Prostate gland (tissue), 2 donors: ENCODE measurements around the gene RAX2. TPM values are rescaled to one million over a fixed set of nuclear protein-coding genes. Genes with fewer than 3 reads are reported as not detected.

Source experiments
- DNase-seq: peaks from one replicate; pipeline ENCODE4 v3.0.0-alpha.2; 2019; ENCODE audit warnings: low spot score
- H3K27ac ChIP-seq, 2 donors: fragments of 200-600 bp; sonication (generic); 2 replicates each; pipeline ENCODE4 v1.5.1; 2017 to 2019
- H3K27me3 ChIP-seq: fragments of 200-600 bp; sonication (generic); replicated peaks from 2 replicates; pipeline ENCODE4 v1.5.1; 2019; ENCODE audit not compliant: insufficient read depth
- H3K36me3 ChIP-seq, 2 donors: fragments of 200-600 bp; sonication (generic); 1 replicate in 1 of 2; 2 replicates in 1 of 2; pipeline versions ENCODE4 v1.5.1 to v1.8.1; 2017 to 2019
- H3K4me1 ChIP-seq: fragments of 200-600 bp; sonication (generic); replicated peaks from 2 replicates; pipeline ENCODE4 v1.5.1; 2019
- H3K4me3 ChIP-seq, 2 donors: fragments of 200-600 bp; sonication (generic); 2 replicates each; pipeline ENCODE4 v1.5.1; 2017 to 2019
- H3K9me3 ChIP-seq: fragments of 200-600 bp; sonication (generic); 2 replicates; pipeline ENCODE4 v1.5.1; 2017
- CTCF ChIP-seq, 4 experiments: fragments of 200-600 bp in 2 of 4; fragments of 450-650 bp in 2 of 4; sonication (generic) in 2 of 4; IDR thresholded peaks; 1 replicate in 3 of 4; 2 replicates in 1 of 4; pipeline ENCODE4 v1.5.1; 2016 to 2019; ENCODE audit warnings: antibody characterized with exemption in 4 of 4, mild to moderate bottlenecking in 2 of 4, moderate library complexity in 2 of 4
- POLR2A ChIP-seq: fragments of 450-650 bp; IDR thresholded peaks from one replicate; pipeline ENCODE4 v1.6.1; 2016; ENCODE audit warnings: antibody characterized with exemption, mild to moderate bottlenecking
- POLR2AphosphoS5 ChIP-seq: sonication (generic); formaldehyde crosslinking; IDR thresholded peaks from one replicate; pipeline ENCODE4 v1.6.1; 2017; ENCODE audit warnings: antibody characterized with exemption
- WGBS: methylation state at CpG from one replicate; pipeline ENCODE4 v1.1.5; 2018; 5-methylcytosine and 5-hydroxymethylcytosine counted together
- intact Hi-C: fragments of 100-400 bp; cut with DNase I; formaldehyde crosslinking; loops from one replicate; pipeline ENCODE4 v1.14.2; 2022
- small RNA-seq, 2 donors: library from RNA; depleted of rRNA; stranded (forward); fragments of <200 nt; gene quantifications; one replicate each; pipeline ENCODE3, GENCODE V24; 2016
- total RNA-seq, 2 donors: library from RNA; depleted of rRNA; stranded (reverse); fragments of >200 nt; gene quantifications; one replicate each; pipeline ENCODE4 v1.1.0, GENCODE V29; 2016

RAX2 gene
- total RNA-seq, 2 donors from 2014 or later = not detected

GRCh38 chr19:3720349-3720917, 51.6 kb downstream of the RAX2 start:
- 33% methylated on average over 9 of the region's 9 CpGs for WGBS
- no peaks in the 10 kb centered on the region for H3K36me3 ChIP-seq
- TF ChIP-seq POLR2A (no peak), POLR2AphosphoS5 (no peak), CTCF (IDR thresholded peaks at IDR 0.05) (no peak)
- no peak overlapping the region for H3K27ac ChIP-seq
- no peak for DNase-seq
- no peaks in the 10 kb centered on the region for H3K9me3 ChIP-seq
- intact Hi-C loops = no loop called here
- no peak overlapping the region for H3K4me3 ChIP-seq
- no peaks in the 10 kb centered on the region for H3K27me3 ChIP-seq
- H3K4me1 ChIP-seq = peaks cover 8% of the 10 kb centered on the region

- intact Hi-C loops = no loop called here
- no peak overlapping the region for H3K4me3 ChIP-seq
- H3K36me3 ChIP-seq = no peaks in the 10 kb centered on the region
- 82% methylated on average over 4 of the region's 4 CpGs for WGBS
- no peaks in the 10 kb centered on the region for H3K27me3 ChIP-seq
- peaks cover 8% of the 10 kb centered on the region for H3K4me1 ChIP-seq
- no peaks in the 10 kb centered on the region for H3K9me3 ChIP-seq
- H3K27ac ChIP-seq = no peak overlapping the region
- DNase-seq = no peak
- no peak for TF ChIP-seq POLR2A
- TF ChIP-seq CTCF (IDR thresholded peaks at IDR 0.05) = no peak
- TF ChIP-seq POLR2AphosphoS5 = no peak
These were observed 52.2 kb downstream of the RAX2 start for GRCh38 chr19:3719868-3720267.

Small RNA genes within 50 kb of the gene (small RNA-seq; reads per million reads assigned to genes)
- gene AC005777.1 = 0 reads per million in 2 donors

Other genes starting within 250 kb of the RAX2 start
- gene TEKTIP1, start 233.1 kb downstream of the RAX2 start, total RNA-seq = 1 to 10 TPM in 1 of 2 donors, under 1 TPM in 1; 0.41 to 5.3 TPM
- gene MFSD12, start 214.6 kb downstream of the RAX2 start, total RNA-seq = 10 to 100 TPM; 60.5 to 86.1 TPM
- 100 to 1,000 TPM; 184 to 369 TPM for gene HMG20B, start 199.3 kb downstream of the RAX2 start, total RNA-seq
- 1 to 10 TPM in 1 of 2 donors, under 1 TPM in 1; 0.36 to 1.9 TPM for gene GIPC3, start 186.8 kb downstream of the RAX2 start, total RNA-seq
- 1 to 10 TPM; 1.1 to 4.0 TPM for gene TBXA2R, start 165.4 kb downstream of the RAX2 start, total RNA-seq
- gene CACTIN, start 145.4 kb downstream of the RAX2 start, total RNA-seq = 10 to 100 TPM; 38.2 to 52.8 TPM
- gene PIP5K1C, start 71.8 kb downstream of the RAX2 start, total RNA-seq = 10 to 100 TPM; 34.3 to 75.5 TPM
- gene TJP3, start 63.8 kb downstream of the RAX2 start, total RNA-seq = 10 to 100 TPM; 14.6 to 17.8 TPM
- gene APBA3, start 10.5 kb downstream of the RAX2 start, total RNA-seq = 10 to 100 TPM; 45.7 to 63.8 TPM
- gene MRPL54, start 9.5 kb downstream of the RAX2 start, total RNA-seq = 100 to 1,000 TPM in 1 of 2 donors, 10 to 100 TPM in 1; 69.7 to 105 TPM
- 1 to 10 TPM; 1.9 to 4.4 TPM for gene MATK, start 14.2 kb upstream of the RAX2 start, total RNA-seq
- gene ZFR2, start 96.8 kb upstream of the RAX2 start, total RNA-seq = 10 to 100 TPM in 1 of 2 donors, not detected in 1; 10.2 TPM
- gene ATCAY, start 108.5 kb upstream of the RAX2 start, total RNA-seq = 1 to 10 TPM; 3.9 to 8.3 TPM
- gene NMRK2, start 160.8 kb upstream of the RAX2 start, total RNA-seq = 1 to 10 TPM in 1 of 2 donors, under 1 TPM in 1; 0.64 to 1.8 TPM
- gene DAPK3, start 198.9 kb upstream of the RAX2 start, total RNA-seq = 100 to 1,000 TPM in 1 of 2 donors, 10 to 100 TPM in 1; 87.1 to 107 TPM
- gene EEF2, start 213.2 kb upstream of the RAX2 start, total RNA-seq = 1,000 to 10,000 TPM; 1,974 to 1,998 TPM
- 10 to 100 TPM; 25.3 to 70.0 TPM for gene PIAS4, start 235.5 kb upstream of the RAX2 start, total RNA-seq